ENCODE results near the gene DNAJC5G. TPM values are rescaled to one million over a fixed set of nuclear protein-coding genes. Genes with fewer than 3 reads are reported as not detected.

The DNAJC5G gene
- total RNA-seq, 1 experiment from 2014 or later, result not detected

- H3K4me1 ChIP-seq (ENCODE audit: low read length), result peaks cover 19% of the 10 kb centered on the region
- H3K79me2 ChIP-seq (ENCODE audit: low read length), result no peaks in the 10 kb centered on the region
- no peak overlapping the region for H3K4me2 ChIP-seq (ENCODE audit: low read depth, low read length, poor library complexity, severe bottlenecking)
- no peak overlapping the region for H2AFZ ChIP-seq (ENCODE audit: low read length)
- no peaks in the 10 kb centered on the region for H3K27me3 ChIP-seq (ENCODE audit: low read length)
- H3K4me3 ChIP-seq (ENCODE audit: low read length), result no peak overlapping the region
- no peak for DNase-seq
- no peaks in the 10 kb centered on the region for H3K9me3 ChIP-seq (ENCODE audit: low read length)
- H3K36me3 ChIP-seq (ENCODE audit: insufficient read depth, low read length), result 0 out of 2 replicates have a peak, but pooled peaks cover 3% of the 10 kb centered on the region
- no peak overlapping the region for H3K27ac ChIP-seq (ENCODE audit: low read length)
- no peak overlapping the region for H3K9ac ChIP-seq (ENCODE audit: low read length)
- no peaks in the 10 kb centered on the region for H4K20me1 ChIP-seq (ENCODE audit: insufficient read depth, low read depth, low read length)
- H3K9me2 ChIP-seq (replicated peaks; ENCODE audit: insufficient read depth, low read length), result no peaks in the 10 kb centered on the region
These were observed 25.9 kb upstream of the DNAJC5G start for GRCh38 chr2:27249159-27249890.

DNA sequence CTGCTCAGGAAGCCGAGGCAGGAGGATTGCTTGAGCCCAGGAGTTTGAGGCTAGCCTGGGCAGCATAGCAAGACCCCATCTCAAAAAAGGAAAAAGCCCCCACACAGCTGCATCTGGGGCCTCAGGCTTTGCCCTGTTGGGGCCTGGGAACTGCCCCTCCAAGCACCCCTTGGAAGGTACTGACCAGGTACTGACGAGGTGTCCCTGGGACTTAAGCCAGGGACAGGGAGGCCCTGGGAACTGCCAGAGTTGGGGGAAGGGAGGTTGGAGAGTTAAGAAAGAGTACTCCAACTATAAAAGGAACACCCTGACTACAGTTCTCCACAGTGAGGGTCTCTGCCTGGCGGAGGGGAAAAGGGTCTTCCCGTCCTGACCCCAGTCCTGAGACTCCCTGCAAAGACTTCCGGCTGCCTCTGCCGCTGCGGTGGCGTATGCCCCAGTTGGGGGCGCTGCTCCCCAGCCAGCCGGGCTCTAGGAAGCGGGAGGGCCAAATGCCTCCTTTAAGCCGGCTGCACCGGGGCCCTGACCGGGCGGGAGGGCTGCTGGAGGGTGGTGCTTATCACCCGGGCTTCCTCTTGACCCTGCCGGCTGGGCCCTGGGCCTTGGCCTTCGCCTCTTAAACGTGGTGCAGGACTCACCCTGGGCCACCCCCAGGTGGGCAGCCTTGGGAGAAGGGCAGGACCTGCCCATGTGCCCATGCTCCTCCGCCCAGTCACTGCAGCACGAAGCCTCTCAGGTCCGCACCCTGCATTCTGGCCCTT is 25.2 kb upstream of the DNAJC5G start:
- Histone ChIP-seq H3K79me2 (ENCODE audit: low read length) (no peaks in the 10 kb centered on the region), H3K27me3 (ENCODE audit: low read length) (no peaks in the 10 kb centered on the region), H3K36me3 (ENCODE audit: insufficient read depth, low read length) (no peaks in the 10 kb centered on the region), H2AFZ (ENCODE audit: low read length) (peak overlapping the region; percentile 12; the same call in 1 of the 2 replicates), H3K4me2 (ENCODE audit: low read depth, low read length, poor library complexity, severe bottlenecking) (no peak overlapping the region), H3K9me3 (ENCODE audit: low read length) (no peaks in the 10 kb centered on the region), H3K27ac (ENCODE audit: low read length) (no peak overlapping the region), H3K4me1 (ENCODE audit: low read length) (peaks cover 19% of the 10 kb centered on the region), H3K9ac (ENCODE audit: low read length) (no peak overlapping the region), H4K20me1 (ENCODE audit: insufficient read depth, low read depth, low read length) (no peaks in the 10 kb centered on the region), H3K9me2 (replicated peaks; ENCODE audit: insufficient read depth, low read length) (no peaks in the 10 kb centered on the region), H3K4me3 (ENCODE audit: low read length) (no peak overlapping the region)
- DNase-seq, result peak; percentile 90

GRCh38 chr2:27250652-27251379 is 24.4 kb upstream of the DNAJC5G start:
- Histone ChIP-seq H3K36me3 (ENCODE audit: insufficient read depth, low read length) (no peaks in the 10 kb centered on the region), H3K9ac (ENCODE audit: low read length) (no peak overlapping the region), H2AFZ (ENCODE audit: low read length) (no peak overlapping the region), H3K4me2 (ENCODE audit: low read depth, low read length, poor library complexity, severe bottlenecking) (no peak overlapping the region), H3K27me3 (ENCODE audit: low read length) (no peaks in the 10 kb centered on the region), H3K4me1 (ENCODE audit: low read length) (peaks cover 19% of the 10 kb centered on the region), H4K20me1 (ENCODE audit: insufficient read depth, low read depth, low read length) (no peaks in the 10 kb centered on the region), H3K27ac (ENCODE audit: low read length) (no peak overlapping the region), H3K9me2 (replicated peaks; ENCODE audit: insufficient read depth, low read length) (no peaks in the 10 kb centered on the region), H3K79me2 (ENCODE audit: low read length) (no peaks in the 10 kb centered on the region), H3K4me3 (ENCODE audit: low read length) (no peak overlapping the region), H3K9me3 (ENCODE audit: low read length) (no peaks in the 10 kb centered on the region)
- DNase-seq, result no peak

GRCh38 chr2:27251766-27252165 is 23.5 kb upstream of the DNAJC5G start:
- H3K9me2 ChIP-seq (replicated peaks; ENCODE audit: insufficient read depth, low read length), result no peaks in the 10 kb centered on the region
- no peaks in the 10 kb centered on the region for H3K27me3 ChIP-seq (ENCODE audit: low read length)
- H3K9ac ChIP-seq (ENCODE audit: low read length), result no peak overlapping the region; the same call in 1 of the 2 replicates
- peak overlapping the region; percentile 23 for H3K4me2 ChIP-seq (ENCODE audit: low read depth, low read length, poor library complexity, severe bottlenecking)
- H3K4me1 ChIP-seq (ENCODE audit: low read length), result peaks cover 19% of the 10 kb centered on the region
- H3K36me3 ChIP-seq (ENCODE audit: insufficient read depth, low read length), result no peaks in the 10 kb centered on the region
- H3K9me3 ChIP-seq (ENCODE audit: low read length), result no peaks in the 10 kb centered on the region
- H2AFZ ChIP-seq (ENCODE audit: low read length), result no peak overlapping the region
- H3K4me3 ChIP-seq (ENCODE audit: low read length), result no peak overlapping the region
- DNase-seq, result no peak
- no peaks in the 10 kb centered on the region for H3K79me2 ChIP-seq (ENCODE audit: low read length)
- H3K27ac ChIP-seq (ENCODE audit: low read length), result no peak overlapping the region
- no peaks in the 10 kb centered on the region for H4K20me1 ChIP-seq (ENCODE audit: insufficient read depth, low read depth, low read length)

DNA sequence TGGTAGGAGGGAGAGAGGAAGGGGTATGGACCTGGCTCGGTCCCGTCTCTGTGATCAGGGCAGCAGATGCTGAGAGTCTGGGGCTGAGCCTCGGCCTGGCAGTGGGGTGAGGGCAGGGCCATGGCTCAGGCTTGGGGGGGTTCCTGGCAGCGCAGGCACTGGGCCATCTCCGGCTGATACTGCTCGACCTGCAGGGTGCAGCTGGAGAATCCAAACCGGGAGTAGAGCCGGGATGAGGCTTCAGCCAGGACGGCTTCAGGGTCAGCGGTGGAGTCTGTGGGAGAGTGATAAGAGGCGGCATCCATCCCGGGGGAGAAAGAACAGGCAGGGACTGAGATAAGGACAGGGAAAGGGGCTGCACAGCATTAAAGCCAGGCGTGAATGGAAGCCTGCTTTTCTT is 20.0 kb upstream of the DNAJC5G start:
- H3K79me2 ChIP-seq (ENCODE audit: low read length), result no peaks in the 10 kb centered on the region
- no peaks in the 10 kb centered on the region for H3K9me2 ChIP-seq (replicated peaks; ENCODE audit: insufficient read depth, low read length)
- no peaks in the 10 kb centered on the region for H3K27me3 ChIP-seq (ENCODE audit: low read length)

GRCh38 chr2:27255660-27256059 is 19.6 kb upstream of the DNAJC5G start:
- peaks cover 14% of the 10 kb centered on the region for H3K4me1 ChIP-seq (ENCODE audit: low read length)

More for the DNA sequence above, 20.0 kb upstream of the DNAJC5G start:
- Histone ChIP-seq H3K36me3 (ENCODE audit: insufficient read depth, low read length) (no peaks in the 10 kb centered on the region), H3K4me1 (ENCODE audit: low read length) (peaks cover 19% of the 10 kb centered on the region), H3K9me3 (ENCODE audit: low read length) (no peaks in the 10 kb centered on the region), H4K20me1 (ENCODE audit: insufficient read depth, low read depth, low read length) (no peaks in the 10 kb centered on the region), H3K4me2 (ENCODE audit: low read depth, low read length, poor library complexity, severe bottlenecking) (no peak overlapping the region), H2AFZ (ENCODE audit: low read length) (no peak overlapping the region), H3K4me3 (ENCODE audit: low read length) (no peak overlapping the region), H3K27ac (ENCODE audit: low read length) (no peak overlapping the region), H3K9ac (ENCODE audit: low read length) (no peak overlapping the region)
- DNase-seq, result no peak

DNA sequence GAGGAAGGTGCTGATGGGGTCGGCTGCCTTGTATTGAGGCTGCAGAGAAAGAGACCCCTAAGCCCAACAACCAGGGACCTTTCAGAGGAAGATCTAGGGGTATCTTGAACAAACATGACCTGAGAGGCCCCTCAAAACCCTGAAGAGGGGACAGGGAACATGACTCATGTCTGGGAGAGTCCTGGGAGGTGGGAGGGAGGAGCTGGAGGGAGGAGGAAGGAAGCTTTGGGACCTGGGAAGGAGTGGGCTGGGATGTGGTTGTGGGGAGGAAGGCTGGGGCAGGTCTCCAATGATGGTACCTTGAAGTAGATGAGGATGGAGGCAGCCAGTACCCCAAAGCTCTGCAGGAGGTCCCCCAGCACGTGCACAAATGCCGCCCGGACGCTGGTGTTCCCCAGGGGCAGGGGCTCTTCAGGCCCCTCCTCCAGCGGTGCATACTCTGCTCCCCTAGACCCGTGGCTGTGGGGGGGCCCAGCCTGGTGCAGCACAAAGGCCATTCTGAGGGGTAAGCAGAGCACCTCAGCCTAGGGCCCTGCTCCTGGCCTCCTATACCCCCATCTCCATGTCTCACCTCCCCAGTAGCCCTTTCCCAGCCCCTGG is 18.3 kb upstream of the DNAJC5G start:
- no peaks in the 10 kb centered on the region for H4K20me1 ChIP-seq (ENCODE audit: insufficient read depth, low read depth, low read length)
- H3K27me3 ChIP-seq (ENCODE audit: low read length), result no peaks in the 10 kb centered on the region
- no peak overlapping the region for H3K4me3 ChIP-seq (ENCODE audit: low read length)
- no peak for DNase-seq
- no peaks in the 10 kb centered on the region for H3K9me2 ChIP-seq (replicated peaks; ENCODE audit: insufficient read depth, low read length)
- H3K36me3 ChIP-seq (ENCODE audit: insufficient read depth, low read length), result no peaks in the 10 kb centered on the region
- no peak overlapping the region for H3K4me2 ChIP-seq (ENCODE audit: low read depth, low read length, poor library complexity, severe bottlenecking)
- no peaks in the 10 kb centered on the region for H3K79me2 ChIP-seq (ENCODE audit: low read length)
- H2AFZ ChIP-seq (ENCODE audit: low read length), result no peak overlapping the region
- no peaks in the 10 kb centered on the region for H3K9me3 ChIP-seq (ENCODE audit: low read length)
- H3K27ac ChIP-seq (ENCODE audit: low read length), result no peak overlapping the region
- H3K9ac ChIP-seq (ENCODE audit: low read length), result no peak overlapping the region
- peaks cover 1% of the 10 kb centered on the region for H3K4me1 ChIP-seq (ENCODE audit: low read length)

More at GRCh38 chr2:27255660-27256059, 19.6 kb upstream of the DNAJC5G start:
- Histone ChIP-seq H3K9me2 (replicated peaks; ENCODE audit: insufficient read depth, low read length) (no peaks in the 10 kb centered on the region), H3K36me3 (ENCODE audit: insufficient read depth, low read length) (no peaks in the 10 kb centered on the region), H4K20me1 (ENCODE audit: insufficient read depth, low read depth, low read length) (no peaks in the 10 kb centered on the region), H2AFZ (ENCODE audit: low read length) (no peak overlapping the region), H3K27me3 (ENCODE audit: low read length) (no peaks in the 10 kb centered on the region), H3K4me3 (ENCODE audit: low read length) (no peak overlapping the region), H3K27ac (ENCODE audit: low read length) (no peak overlapping the region), H3K79me2 (ENCODE audit: low read length) (no peaks in the 10 kb centered on the region), H3K9ac (ENCODE audit: low read length) (no peak overlapping the region), H3K4me2 (ENCODE audit: low read depth, low read length, poor library complexity, severe bottlenecking) (no peak overlapping the region), H3K9me3 (ENCODE audit: low read length) (no peaks in the 10 kb centered on the region)
- DNase-seq, result no peak

All from Karpas-422 (cell line).